ENCODE results near the gene TMBIM1.
"Not testable (repeated sequence)": the region's sequence is repeated elsewhere in the genome, so short reads cannot be mapped to it uniquely, and the experiment has no call there.

TMBIM1 gene

GRCh38 chr2:218317835-218318234 is 25.5 kb upstream of the TMBIM1 start:
- DNase-seq = no peak

DNA sequence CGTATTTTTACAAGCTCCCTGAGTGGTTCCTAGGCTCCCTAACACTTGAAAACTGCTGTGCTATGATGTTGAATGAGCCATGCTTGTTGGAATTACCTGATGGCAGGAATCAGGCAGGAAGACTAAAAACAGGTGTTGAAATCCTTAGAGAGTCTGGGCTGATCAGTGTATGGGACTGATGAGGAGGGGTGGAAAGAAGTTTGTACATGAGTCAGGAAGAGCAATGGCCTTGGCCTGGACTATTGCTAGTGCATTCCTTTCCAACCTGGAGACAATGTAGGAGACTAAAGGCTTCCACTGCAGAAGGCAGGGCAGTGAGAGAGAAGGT is 25.0 kb upstream of the TMBIM1 start:
- DNase-seq = no peak

GRCh38 chr2:218315397-218315796 is 23.1 kb upstream of the TMBIM1 start:
- no peak for DNase-seq

DNA sequence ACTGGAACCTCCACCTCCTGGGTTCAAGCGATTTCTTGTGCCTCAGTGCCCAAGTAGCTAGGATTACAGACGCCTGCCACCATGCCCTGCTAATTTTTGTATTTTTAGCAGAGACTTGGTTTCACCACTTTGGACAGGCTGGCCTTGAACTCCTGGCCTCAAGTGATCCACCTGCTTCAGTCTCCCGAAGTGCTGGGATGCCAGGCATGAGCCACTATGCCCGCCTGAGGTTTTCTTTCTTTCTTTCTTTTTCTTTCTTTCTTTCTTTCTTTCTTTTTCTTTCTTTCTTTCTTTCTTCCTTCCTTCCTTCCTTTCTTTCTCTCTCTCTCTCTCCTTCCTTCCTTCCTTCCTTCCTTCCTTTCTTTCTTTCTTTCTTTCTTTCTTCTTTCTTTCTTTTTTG is 22.5 kb upstream of the TMBIM1 start:
- not testable (repeated sequence) for DNase-seq

DNA sequence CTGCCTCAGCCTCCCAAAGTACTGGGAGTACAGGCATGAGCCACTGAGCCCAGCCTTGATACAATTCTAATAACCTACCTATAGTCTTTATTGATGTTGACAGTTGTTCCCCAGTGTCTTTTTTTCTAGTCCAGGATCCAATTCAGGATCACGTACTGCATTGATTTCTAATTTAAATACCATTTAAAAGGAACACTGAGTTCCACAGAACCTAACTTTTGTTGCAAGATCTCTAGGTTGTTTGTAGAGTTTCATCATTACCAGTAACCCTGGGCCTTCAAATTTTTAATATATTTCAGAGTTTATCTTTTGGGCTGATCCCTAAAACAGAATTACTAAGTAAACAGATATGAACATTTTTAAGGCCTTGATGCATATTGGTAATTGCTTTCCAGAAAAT is 21.1 kb upstream of the TMBIM1 start:
- DNase-seq = no peak

DNA sequence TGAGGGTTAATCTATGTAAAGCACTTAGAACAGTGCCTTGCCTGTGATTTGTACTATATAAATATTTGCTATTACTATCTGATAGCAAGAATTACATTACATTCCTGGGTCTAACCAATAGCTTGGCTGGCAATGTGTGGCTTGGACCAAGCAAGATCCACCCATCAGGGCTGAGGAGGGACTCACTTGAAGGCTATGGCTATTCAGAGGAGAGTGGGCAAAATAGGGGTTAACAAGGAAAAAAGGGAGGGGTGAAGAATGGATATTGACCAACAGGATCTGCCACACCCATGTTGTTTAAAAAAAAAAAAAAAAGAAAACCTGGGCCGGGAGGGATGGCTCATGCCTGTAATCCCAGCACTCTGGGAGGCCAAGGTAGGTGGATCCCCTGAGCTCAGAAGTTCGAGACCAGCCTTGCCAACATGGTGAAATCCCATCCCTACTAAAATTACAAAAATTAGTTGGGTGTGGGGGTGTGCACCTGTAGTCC is 20.0 kb upstream of the TMBIM1 start:
- DNase-seq = no peak

GRCh38 chr2:218311541-218312266 is 19.4 kb upstream of the TMBIM1 start:
- not testable (repeated sequence) for DNase-seq

GRCh38 chr2:218310853-218311540 is 18.7 kb upstream of the TMBIM1 start:
- DNase-seq = no peak

DNA sequence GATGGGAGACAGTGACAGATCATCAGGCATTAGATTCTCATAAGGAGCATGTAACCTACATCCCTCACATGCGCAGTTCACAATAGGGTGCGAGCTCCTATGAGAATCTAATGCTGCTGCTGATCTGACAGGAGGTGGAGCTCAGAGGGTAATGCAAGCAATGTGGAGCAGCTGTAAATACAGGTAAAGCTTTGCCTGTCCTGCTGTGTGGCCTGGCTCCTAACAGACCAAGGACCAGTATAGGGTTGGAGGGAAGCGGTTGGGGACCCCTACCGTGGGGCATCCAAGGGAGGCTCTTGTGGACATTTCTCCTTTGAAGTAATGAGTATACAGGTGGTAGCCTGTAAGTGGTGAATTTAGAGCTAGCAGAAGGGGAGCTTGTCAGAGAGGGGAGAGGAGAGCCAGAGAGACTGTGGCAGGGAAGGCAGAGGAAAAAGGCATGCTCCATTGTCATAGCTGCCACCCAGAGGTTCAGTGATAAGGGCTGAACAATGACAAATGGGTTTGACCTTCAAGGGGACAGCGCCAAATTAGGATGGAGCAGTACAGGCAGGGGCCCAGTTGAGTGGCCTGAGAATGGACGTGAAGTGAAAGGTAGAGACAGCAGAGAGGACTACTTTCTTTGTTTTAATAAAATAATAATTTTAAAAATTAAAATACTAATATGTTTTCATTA is 15.2 kb upstream of the TMBIM1 start:
- DNase-seq = no peak

DNA sequence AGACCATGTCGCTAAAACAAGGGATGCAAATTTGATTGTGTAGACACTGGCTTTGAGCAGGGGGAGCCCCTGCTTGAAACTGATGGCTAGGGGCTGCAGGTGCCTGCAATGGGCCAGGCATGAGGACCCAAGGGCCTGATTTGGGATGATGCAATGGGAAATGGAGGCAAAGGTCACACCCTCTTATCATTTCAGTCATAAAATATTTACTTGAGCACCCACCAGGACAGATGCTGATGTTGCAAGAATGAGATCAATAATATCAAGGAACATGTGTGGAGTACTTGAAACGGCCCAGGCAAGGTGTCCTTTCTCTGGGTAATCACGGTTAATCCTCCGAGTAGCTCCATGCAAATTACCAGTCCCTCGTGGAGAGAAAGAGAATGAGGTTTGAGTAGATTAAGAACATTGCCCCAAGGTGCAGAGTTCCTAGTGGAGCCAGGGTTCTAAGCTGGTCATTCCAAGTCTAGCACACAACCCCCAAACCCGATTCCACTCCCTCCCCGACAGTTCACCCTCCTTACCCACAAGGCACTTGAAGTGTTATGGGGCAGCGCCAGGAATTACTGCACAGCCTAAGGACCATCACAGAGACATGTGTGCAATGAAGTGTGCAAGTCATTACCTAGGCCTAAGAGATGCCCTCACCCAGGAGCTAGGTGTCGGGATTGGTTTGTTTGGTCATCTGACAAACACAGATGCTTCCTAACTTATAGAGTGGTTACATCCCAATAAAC is 14.0 kb upstream of the TMBIM1 start:
- no peak for DNase-seq

GRCh38 chr2:218305383-218305782 is 13.1 kb upstream of the TMBIM1 start:
- no peak for DNase-seq

GRCh38 chr2:218301176-218301819 is 9.0 kb upstream of the TMBIM1 start:
- peak; percentile 92 for DNase-seq

- no peak for DNase-seq
These were observed 7.8 kb upstream of the TMBIM1 start for GRCh38 chr2:218300141-218300540.

- no peak for DNase-seq
These were observed 6.1 kb upstream of the TMBIM1 start for GRCh38 chr2:218298314-218298875.

DNA sequence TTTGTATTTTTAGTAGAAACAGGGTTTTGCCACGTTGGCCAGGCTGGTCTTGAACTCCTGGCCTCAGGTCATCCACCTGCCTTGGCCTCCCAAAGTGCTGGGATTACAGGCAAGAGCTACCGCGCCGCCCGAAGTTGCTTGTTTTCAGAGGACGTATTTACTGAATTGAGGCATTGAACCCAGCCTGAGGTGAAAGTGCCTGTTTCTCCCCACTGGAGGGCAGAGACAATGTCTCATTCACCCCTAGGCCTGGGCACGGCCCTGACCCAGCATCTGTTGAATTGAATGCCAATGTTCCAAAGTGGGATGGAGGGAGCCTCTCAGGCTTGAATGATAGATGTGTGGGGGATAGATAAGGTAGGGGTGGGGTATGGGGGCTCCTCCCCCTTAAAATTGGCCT is 4.5 kb upstream of the TMBIM1 start:
- DNase-seq = no peak

GRCh38 chr2:218296200-218296599 is 3.9 kb upstream of the TMBIM1 start:
- DNase-seq = no peak

DNA sequence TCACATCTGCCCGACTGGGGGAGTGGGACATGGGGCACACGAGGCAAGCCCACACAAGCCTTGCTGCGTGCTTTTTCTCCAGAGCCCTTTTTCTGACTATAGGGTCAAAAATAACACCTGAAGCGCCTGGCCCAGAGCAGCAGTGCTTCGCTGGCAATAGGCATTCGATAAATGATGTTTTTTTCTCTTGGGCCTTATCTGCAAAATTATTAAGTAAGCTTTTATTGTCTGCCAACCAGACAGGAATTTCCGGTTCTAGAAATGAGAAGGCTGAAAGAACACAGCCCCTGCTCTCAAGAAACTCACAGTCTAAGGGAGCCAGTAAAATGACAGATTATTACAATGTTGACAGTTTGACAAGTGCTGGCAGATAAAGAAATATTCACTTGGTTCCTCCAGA is 2.7 kb upstream of the TMBIM1 start:
- no peak for DNase-seq

- no peak for DNase-seq
These were observed 2.2 kb upstream of the TMBIM1 start for GRCh38 chr2:218294430-218295022.

GRCh38 chr2:218293715-218294429 is 1.6 kb upstream of the TMBIM1 start:
- no peak for DNase-seq

GRCh38 chr2:218291318-218292047 is 820 bp downstream of the TMBIM1 start:
- DNase-seq = peak; percentile 34

Data from CD4-positive, alpha-beta T cell treated with Interleukin-10 for 1 hour (primary cell).